ENCODE results near the gene ACP3.

ACP3 gene, protein sequence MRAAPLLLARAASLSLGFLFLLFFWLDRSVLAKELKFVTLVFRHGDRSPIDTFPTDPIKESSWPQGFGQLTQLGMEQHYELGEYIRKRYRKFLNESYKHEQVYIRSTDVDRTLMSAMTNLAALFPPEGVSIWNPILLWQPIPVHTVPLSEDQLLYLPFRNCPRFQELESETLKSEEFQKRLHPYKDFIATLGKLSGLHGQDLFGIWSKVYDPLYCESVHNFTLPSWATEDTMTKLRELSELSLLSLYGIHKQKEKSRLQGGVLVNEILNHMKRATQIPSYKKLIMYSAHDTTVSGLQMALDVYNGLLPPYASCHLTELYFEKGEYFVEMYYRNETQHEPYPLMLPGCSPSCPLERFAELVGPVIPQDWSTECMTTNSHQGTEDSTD

DNA sequence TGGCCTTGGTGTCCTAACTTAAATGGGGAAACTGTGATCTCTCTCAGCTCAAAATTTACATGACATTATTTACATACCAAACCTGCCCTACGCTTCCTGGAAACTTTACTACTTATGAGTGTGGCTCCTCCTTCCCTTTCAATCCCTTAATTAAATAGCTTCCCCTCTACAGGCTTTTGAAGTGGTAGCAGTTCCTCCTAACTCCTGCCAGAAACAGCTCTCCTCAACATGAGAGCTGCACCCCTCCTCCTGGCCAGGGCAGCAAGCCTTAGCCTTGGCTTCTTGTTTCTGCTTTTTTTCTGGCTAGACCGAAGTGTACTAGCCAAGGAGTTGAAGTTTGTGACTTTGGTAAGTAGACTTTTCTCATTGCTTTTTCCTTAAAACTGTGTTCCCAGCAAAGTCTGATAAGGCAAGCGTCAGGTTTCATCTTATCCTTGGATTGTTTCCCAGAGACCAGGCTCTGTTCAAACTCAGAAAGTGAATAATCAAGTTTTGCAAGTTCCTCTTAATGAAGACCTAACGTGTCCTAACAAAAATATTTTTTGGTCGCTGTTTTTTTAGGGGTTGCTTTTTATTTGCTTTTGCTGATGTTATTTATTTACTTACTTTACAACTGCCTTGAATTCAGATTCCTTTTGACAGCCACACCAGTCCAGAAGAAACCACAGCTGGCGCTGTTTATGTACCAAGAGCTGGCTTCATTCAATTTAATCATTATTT, at the start of gene ACP3:
TSS of gene ACP3 (plus strand) at position 179 of the 720 bp plus-strand sequence. CDS start at position 229, 50 bp downstream.
- H3K4me3 ChIP-seq (ENCODE audit: low read depth, low read length), result no peak within 1 kb of the TSS
- DNase-seq (ENCODE audit: low read depth), result peak; percentile 16
- TF ChIP-seq, protein P1, sequence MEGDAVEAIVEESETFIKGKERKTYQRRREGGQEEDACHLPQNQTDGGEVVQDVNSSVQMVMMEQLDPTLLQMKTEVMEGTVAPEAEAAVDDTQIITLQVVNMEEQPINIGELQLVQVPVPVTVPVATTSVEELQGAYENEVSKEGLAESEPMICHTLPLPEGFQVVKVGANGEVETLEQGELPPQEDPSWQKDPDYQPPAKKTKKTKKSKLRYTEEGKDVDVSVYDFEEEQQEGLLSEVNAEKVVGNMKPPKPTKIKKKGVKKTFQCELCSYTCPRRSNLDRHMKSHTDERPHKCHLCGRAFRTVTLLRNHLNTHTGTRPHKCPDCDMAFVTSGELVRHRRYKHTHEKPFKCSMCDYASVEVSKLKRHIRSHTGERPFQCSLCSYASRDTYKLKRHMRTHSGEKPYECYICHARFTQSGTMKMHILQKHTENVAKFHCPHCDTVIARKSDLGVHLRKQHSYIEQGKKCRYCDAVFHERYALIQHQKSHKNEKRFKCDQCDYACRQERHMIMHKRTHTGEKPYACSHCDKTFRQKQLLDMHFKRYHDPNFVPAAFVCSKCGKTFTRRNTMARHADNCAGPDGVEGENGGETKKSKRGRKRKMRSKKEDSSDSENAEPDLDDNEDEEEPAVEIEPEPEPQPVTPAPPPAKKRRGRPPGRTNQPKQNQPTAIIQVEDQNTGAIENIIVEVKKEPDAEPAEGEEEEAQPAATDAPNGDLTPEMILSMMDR (IDR thresholded peaks at IDR 0.05; ENCODE audit: low read depth, low read length, missing control alignments), result no peak

DNA sequence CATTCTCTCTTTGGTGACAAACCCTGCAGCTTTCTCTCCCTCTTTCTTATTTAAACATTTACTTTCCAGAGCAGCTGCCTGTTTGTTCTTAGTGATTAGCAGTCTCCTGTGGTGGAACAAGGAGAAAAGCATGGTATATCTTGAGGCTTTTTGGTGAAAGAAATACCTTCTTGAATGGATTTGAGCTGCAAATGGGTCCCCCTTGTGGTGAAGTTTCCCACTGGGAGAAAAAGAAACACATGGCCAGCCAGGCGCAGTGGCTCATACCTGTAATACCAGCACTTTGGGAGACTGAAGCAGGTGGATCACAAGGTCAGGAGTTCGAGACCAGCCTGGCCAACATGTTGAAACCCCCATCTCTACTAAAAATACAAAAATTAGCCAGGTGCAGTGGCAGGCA, 48.3 kb upstream of the ACP3 start:
- DNase-seq (ENCODE audit: low read depth), result no peak
- TF ChIP-seq, protein P1 (IDR thresholded peaks at IDR 0.05; ENCODE audit: low read depth, low read length, missing control alignments), result peak; percentile 29

DNA sequence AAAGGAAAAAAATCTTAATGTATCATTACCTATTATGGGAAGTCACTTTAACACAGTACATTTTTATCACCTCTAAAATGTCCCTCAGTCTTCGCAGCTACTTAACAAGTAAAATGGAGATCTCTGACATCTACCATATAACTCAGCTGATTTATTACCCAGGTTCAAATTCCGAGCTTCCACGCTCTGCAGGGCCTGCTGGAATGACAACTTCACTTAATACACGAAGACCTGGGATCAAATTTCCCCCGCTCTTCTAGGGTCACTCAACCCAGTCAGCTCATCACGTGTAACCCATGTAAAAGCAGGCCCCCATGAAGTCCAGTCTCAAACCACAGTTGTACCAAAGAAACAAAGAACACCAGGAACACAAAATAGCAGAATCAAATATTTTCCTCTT, 44.2 kb upstream of the ACP3 start:
- TF ChIP-seq, protein P1 (IDR thresholded peaks at IDR 0.05; ENCODE audit: low read depth, low read length, missing control alignments), result no peak
- H3K4me3 ChIP-seq (ENCODE audit: low read depth, low read length), result no peak overlapping the region
- no peak for DNase-seq (ENCODE audit: low read depth)

More for the DNA sequence above, 48.3 kb upstream of the ACP3 start:
- no peak overlapping the region for H3K4me3 ChIP-seq (ENCODE audit: low read depth, low read length)

DNA sequence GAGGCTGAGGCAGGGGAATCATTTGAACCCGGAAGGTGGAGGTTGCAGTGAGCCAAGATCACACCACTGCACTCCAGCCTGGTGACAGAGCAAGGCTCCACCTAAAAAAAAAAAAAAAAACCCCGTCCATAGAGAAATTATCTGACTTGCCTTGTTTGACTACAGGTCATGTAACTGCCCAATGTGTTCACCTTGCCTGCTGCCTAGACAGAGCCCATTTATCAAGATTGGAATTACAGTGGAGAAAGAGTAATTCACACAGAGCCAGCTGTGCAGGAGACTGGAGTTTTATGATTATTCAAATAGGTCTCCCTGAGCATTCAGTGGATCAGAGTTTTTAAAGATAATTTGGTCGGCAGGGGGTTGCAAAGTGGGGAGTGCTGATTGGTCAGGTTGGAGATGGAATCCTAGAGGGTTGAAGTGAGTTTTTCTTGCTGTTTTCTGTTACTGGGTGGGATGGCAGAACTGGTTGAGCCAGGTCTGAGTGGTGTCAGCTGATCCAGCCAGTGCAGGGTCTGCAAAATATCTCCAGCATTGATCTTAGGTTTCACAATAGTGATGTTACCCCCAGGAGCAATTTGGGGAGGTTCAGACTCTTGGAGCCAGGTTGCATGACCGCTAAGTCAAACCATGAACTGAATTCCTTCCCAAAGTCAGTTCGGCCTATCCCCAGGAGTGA, 40.8 kb upstream of the ACP3 start:
- TF ChIP-seq, protein P1 (IDR thresholded peaks at IDR 0.05; ENCODE audit: low read depth, low read length, missing control alignments), result no peak
- no peak overlapping the region for H3K4me3 ChIP-seq (ENCODE audit: low read depth, low read length)
- no peak for DNase-seq (ENCODE audit: low read depth)

DNA sequence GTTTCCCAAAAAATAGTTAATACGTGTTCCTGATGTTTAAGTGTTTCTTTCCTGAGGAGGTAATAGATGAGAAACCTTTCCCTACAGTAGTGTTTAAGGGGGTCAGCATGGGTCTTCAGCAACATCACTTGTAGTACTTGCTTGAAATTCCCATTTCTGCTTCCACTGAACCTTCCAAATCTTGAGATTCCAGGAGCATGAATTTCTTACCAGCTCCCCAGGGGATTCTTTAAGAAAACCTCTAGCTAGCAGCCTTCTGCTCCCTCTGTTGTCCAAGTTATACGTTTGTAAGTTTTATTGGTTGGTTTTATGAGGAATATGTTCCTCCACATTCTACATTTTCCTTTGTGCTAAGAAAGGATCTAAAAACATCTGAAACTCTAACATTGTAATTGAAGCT, 38.2 kb upstream of the ACP3 start:
- DNase-seq (ENCODE audit: low read depth), result no peak
- TF ChIP-seq, protein P1 (IDR thresholded peaks at IDR 0.05; ENCODE audit: low read depth, low read length, missing control alignments), result no peak
- H3K4me3 ChIP-seq (ENCODE audit: low read depth, low read length), result no peak overlapping the region

DNA sequence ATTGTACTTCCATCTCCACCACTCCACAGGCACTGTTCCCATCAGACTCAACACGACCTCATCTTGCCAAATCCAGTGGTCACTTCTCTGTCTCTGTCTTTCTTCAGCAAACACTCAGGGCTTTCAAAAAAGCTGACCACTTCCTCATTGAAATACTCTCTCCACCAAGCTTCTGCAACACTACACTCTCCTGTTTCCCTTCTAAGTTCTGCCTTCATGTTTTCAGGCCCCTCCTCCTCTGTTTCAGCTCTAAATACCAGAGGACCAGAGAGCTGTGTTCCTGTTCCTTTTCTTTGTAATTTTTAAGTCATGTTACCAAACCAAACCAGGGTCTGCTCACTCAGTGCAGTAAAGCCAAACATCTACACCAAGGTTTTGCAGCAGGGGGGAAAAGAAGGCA, 33.8 kb upstream of the ACP3 start:
- no peak overlapping the region for H3K4me3 ChIP-seq (ENCODE audit: low read depth, low read length)
- DNase-seq (ENCODE audit: low read depth), result no peak
- TF ChIP-seq, protein P1 (IDR thresholded peaks at IDR 0.05; ENCODE audit: low read depth, low read length, missing control alignments), result no peak

Data from GM12864 (cell line).